HepG2 (cell line): ENCODE results near the gene ITGA7. TPM values are rescaled to one million over a fixed set of nuclear protein-coding genes. Genes with fewer than 3 reads are reported as not detected.

Experiments used
- CEBPB ChIP-seq: IDR thresholded peaks from 2 replicates; pipeline ENCODE4 v1.6.1; 2011; ENCODE audit warnings: low read depth, low read length, improper control_type of control experiment, borderline replicate concordance
- GATAD1 ChIP-seq: IDR thresholded peaks from 2 replicates; pipeline ENCODE4 v1.6.1; 2016; ENCODE audit warnings: missing genetic modification reagents, missing compliant biosample characterization
- MAZ ChIP-seq, 2 experiments: sonication (generic) in 1 of 2; formaldehyde crosslinking in 1 of 2; IDR thresholded peaks; 2 replicates each; pipeline versions ENCODE4 v1.5.0 to v1.6.1; 2012 to 2020; ENCODE audit warnings: low read depth in 2 of 2, mild to moderate bottlenecking in 2 of 2, borderline replicate concordance in 1 of 2, improper control_type of control experiment in 1 of 2, low read length in 1 of 2, missing genetic modification reagents in 1 of 2, moderate library complexity in 1 of 2
- MED13 ChIP-seq: sonication (generic); formaldehyde crosslinking; IDR thresholded peaks from 2 replicates; pipeline ENCODE4 v1.5.0; 2020; ENCODE audit warnings: missing genetic modification reagents
- MYC ChIP-seq: sonication (generic); formaldehyde crosslinking; IDR thresholded peaks from 2 replicates; pipeline ENCODE4 v1.9.0; 2021; ENCODE audit warnings: missing genetic modification reagents, borderline replicate concordance
- PCBP2 ChIP-seq: fragments of 200-400 bp; formaldehyde crosslinking; optimal IDR thresholded peaks from 2 replicates; pipeline ENCODE3; 2018; ENCODE audit warnings: low read length, low read depth; ENCODE audit not compliant: poor library complexity, severe bottlenecking
- PHB2 ChIP-seq: fragments of 450-650 bp; IDR thresholded peaks from 2 replicates; pipeline ENCODE4 v1.6.1; 2018; ENCODE audit not compliant: partially characterized antibody
- PRMT3 ChIP-seq: sonication (generic); formaldehyde crosslinking; IDR thresholded peaks from 2 replicates; pipeline ENCODE4 v1.8.1; 2022; ENCODE audit warnings: low read depth, mild to moderate bottlenecking, moderate library complexity, missing genetic modification reagents, borderline replicate concordance
- RELA ChIP-seq: sonication (generic); formaldehyde crosslinking; IDR thresholded peaks from 2 replicates; pipeline ENCODE4 v1.4.0; 2020; ENCODE audit warnings: missing genetic modification reagents
- RORA ChIP-seq: sonication (generic); formaldehyde crosslinking; IDR thresholded peaks from 2 replicates; pipeline ENCODE4 v1.5.0; 2020; ENCODE audit warnings: mild to moderate bottlenecking, missing genetic modification reagents, moderate library complexity
- TBP ChIP-seq: sonication (generic); formaldehyde crosslinking; IDR thresholded peaks from 2 replicates; pipeline ENCODE4 v1.5.0; 2020; ENCODE audit warnings: missing genetic modification reagents
- TBX2 ChIP-seq: sonication (generic); formaldehyde crosslinking; IDR thresholded peaks from 2 replicates; pipeline ENCODE4 v1.5.0; 2020; ENCODE audit warnings: missing genetic modification reagents, mild to moderate bottlenecking, borderline replicate concordance
- ZNF331 ChIP-seq: sonication (generic); formaldehyde crosslinking; IDR thresholded peaks from 2 replicates; pipeline ENCODE4 v1.4.0; 2020; ENCODE audit warnings: missing genetic modification reagents
- ZNF530 ChIP-seq: sonication (generic); formaldehyde crosslinking; IDR thresholded peaks from 2 replicates; pipeline ENCODE4 v1.5.0; 2020; ENCODE audit warnings: low read depth, mild to moderate bottlenecking, missing genetic modification reagents
- ZNF558 ChIP-seq: sonication (generic); formaldehyde crosslinking; IDR thresholded peaks from 2 replicates; pipeline ENCODE4 v1.9.0; 2022; ENCODE audit warnings: mild to moderate bottlenecking, missing genetic modification reagents, borderline replicate concordance
- ZNF644 ChIP-seq: IDR thresholded peaks from 2 replicates; pipeline ENCODE4 v1.6.1; 2016; ENCODE audit warnings: low read depth
- ZNF720 ChIP-seq: sonication (generic); formaldehyde crosslinking; IDR thresholded peaks from 2 replicates; pipeline ENCODE4 v1.4.0; 2020; ENCODE audit warnings: missing genetic modification reagents
- ZNF749 ChIP-seq: sonication (generic); formaldehyde crosslinking; IDR thresholded peaks from 2 replicates; pipeline ENCODE4 v1.8.0; 2022; ENCODE audit warnings: mild to moderate bottlenecking, missing genetic modification reagents, moderate library complexity, borderline replicate concordance
- ZNF776 ChIP-seq: sonication (generic); formaldehyde crosslinking; IDR thresholded peaks from 2 replicates; pipeline ENCODE4 v1.4.0; 2020; ENCODE audit warnings: mild to moderate bottlenecking, missing genetic modification reagents
- ZNF777 ChIP-seq: sonication (generic); formaldehyde crosslinking; IDR thresholded peaks from 2 replicates; pipeline ENCODE4 v1.4.0; 2020; ENCODE audit warnings: missing genetic modification reagents
- polyA plus RNA-seq, 8 experiments: library from polyadenylated mRNA; depleted of rRNA in 3 of 8; stranded (reverse) in 7 of 8; unstranded in 1 of 8; fragments of >200 nt; fragmentation: Illumina TruSeq in 4 of 8; extraction: Trizol in 4 of 8; gene quantifications; 2 replicates each; pipeline versions ENCODE4 v1.2.1 to v1.2.3, GENCODE V29; 2011 to 2016; ENCODE audit warnings: low read depth in 4 of 8, missing spikeins in 1 of 8, mixed read lengths in 1 of 8; ENCODE audit not compliant: insufficient read depth in 1 of 8
- total RNA-seq, 5 experiments: library from RNA; depleted of rRNA; stranded (reverse); fragments of >200 nt; fragmentation: Illumina TruSeq; extraction: Trizol; gene quantifications; 2 replicates each; pipeline ENCODE4 v1.2.3, GENCODE V29; 2016; ENCODE audit warnings: low read depth in 1 of 5
- TF ChIP-seq, protein P1 (sequence below): IDR thresholded peaks from 2 replicates; pipeline ENCODE4 v1.6.1; 2012; ENCODE audit warnings: low read length, improper control_type of control experiment
- TF ChIP-seq, protein P2 (sequence below): IDR thresholded peaks from 2 replicates; pipeline ENCODE4 v1.6.1; 2016; ENCODE audit warnings: mild to moderate bottlenecking
- TF ChIP-seq, protein P3 (sequence below): sonication (generic); formaldehyde crosslinking; IDR thresholded peaks from 2 replicates; pipeline ENCODE4 v1.8.1; 2023; ENCODE audit warnings: mild to moderate bottlenecking, inconsistent platforms, moderate library complexity, missing genetic modification reagents, borderline replicate concordance

ITGA7 gene
- total and polyA plus RNA-seq, 2 of the 13 experiments (the other 11 are each of a cell fraction or from before 2014, with no cell fraction given), result 0.65 to 0.75 TPM

DNA sequence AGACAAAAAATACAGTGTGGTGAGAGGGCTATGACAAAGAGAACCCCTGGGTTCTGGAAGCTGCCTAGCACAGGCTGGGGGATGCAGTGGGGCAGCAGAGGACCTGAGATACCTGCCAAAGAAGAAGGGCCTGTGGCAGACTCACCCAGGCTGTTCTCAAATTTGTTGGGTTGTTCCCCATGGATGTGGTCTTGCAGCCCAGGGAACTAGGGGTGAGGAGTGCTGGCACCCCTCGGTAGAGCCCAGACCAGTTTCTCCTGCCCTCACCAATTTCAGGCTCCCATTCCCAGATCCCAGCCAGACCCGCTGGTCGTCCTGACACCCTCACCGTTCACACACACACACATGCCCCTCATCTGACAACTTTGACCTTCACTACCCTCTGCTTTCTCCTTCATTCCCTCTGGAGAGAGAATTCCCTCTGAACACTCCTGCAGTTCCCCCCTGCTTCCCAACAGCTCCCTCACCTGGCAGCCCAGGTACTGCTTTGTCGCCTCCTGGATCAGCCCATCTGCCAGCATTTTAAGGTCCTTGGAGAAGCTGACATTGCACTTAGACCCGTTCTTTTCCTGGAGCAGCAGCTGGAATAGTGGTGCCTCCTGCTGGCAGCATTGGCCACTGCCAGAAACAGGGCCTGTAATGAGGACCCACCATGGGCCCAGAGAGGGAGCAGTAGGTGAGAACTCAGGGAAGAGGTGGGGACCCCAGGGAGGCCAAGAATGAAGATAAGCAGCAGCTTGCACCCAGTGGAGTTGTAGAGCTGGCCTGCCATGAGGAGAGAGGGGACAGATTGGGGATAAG is 29.3 kb upstream of the ITGA7 start (continued):
- TF ChIP-seq, protein P1, sequence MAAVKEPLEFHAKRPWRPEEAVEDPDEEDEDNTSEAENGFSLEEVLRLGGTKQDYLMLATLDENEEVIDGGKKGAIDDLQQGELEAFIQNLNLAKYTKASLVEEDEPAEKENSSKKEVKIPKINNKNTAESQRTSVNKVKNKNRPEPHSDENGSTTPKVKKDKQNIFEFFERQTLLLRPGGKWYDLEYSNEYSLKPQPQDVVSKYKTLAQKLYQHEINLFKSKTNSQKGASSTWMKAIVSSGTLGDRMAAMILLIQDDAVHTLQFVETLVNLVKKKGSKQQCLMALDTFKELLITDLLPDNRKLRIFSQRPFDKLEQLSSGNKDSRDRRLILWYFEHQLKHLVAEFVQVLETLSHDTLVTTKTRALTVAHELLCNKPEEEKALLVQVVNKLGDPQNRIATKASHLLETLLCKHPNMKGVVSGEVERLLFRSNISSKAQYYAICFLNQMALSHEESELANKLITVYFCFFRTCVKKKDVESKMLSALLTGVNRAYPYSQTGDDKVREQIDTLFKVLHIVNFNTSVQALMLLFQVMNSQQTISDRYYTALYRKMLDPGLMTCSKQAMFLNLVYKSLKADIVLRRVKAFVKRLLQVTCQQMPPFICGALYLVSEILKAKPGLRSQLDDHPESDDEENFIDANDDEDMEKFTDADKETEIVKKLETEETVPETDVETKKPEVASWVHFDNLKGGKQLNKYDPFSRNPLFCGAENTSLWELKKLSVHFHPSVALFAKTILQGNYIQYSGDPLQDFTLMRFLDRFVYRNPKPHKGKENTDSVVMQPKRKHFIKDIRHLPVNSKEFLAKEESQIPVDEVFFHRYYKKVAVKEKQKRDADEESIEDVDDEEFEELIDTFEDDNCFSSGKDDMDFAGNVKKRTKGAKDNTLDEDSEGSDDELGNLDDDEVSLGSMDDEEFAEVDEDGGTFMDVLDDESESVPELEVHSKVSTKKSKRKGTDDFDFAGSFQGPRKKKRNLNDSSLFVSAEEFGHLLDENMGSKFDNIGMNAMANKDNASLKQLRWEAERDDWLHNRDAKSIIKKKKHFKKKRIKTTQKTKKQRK, result no peak
- TF ChIP-seq ZNF558 (CRISPR knock-in tag), result no peak
- TF ChIP-seq RELA (CRISPR knock-in tag), result no peak
- TF ChIP-seq MED13 (CRISPR knock-in tag), result no peak
- no peak for TF ChIP-seq MYC
- peak; percentile 64; the same call in 1 of the 2 replicates for TF ChIP-seq ZNF331 (CRISPR knock-in tag)
- no peak for TF ChIP-seq ZNF720 (CRISPR knock-in tag)
- no peak for TF ChIP-seq TBX2 (CRISPR knock-in tag)
- no peak for TF ChIP-seq PRMT3 (CRISPR knock-in tag)
- TF ChIP-seq GATAD1 (CRISPR knock-in tag), result no peak
- TF ChIP-seq, protein P2, sequence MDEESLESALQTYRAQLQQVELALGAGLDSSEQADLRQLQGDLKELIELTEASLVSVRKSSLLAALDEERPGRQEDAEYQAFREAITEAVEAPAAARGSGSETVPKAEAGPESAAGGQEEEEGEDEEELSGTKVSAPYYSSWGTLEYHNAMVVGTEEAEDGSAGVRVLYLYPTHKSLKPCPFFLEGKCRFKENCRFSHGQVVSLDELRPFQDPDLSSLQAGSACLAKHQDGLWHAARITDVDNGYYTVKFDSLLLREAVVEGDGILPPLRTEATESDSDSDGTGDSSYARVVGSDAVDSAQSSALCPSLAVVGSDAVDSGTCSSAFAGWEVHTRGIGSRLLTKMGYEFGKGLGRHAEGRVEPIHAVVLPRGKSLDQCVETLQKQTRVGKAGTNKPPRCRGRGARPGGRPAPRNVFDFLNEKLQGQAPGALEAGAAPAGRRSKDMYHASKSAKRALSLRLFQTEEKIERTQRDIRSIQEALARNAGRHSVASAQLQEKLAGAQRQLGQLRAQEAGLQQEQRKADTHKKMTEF, result no peak
- no peak for TF ChIP-seq ZNF776 (CRISPR knock-in tag)
- no peak for TF ChIP-seq ZNF749 (CRISPR knock-in tag)
- no peak for TF ChIP-seq TBP
- TF ChIP-seq, protein P3, sequence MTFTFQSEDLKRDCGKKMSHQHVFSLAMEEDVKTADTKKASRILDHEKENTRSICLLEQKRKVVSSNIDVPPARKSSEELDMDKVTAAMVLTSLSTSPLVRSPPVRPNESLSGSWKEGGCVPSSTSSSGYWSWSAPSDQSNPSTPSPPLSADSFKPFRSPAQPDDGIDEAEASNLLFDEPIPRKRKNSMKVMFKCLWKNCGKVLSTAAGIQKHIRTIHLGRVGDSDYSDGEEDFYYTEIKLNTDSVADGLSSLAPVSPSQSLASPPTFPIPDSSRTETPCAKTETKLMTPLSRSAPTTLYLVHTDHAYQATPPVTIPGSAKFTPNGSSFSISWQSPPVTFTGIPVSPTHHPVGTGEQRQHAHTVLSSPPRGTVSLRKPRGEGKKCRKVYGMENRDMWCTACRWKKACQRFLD (CRISPR knock-in tag), result no peak
- 0 out of 2 replicates have a peak, but pooled peaks have one; percentile 30 for TF ChIP-seq ZNF644 (CRISPR knock-in tag)
- TF ChIP-seq PHB2, result no peak
- TF ChIP-seq ZNF530, result no peak
- TF ChIP-seq PCBP2, result no peak
- TF ChIP-seq ZNF777 (CRISPR knock-in tag), result no peak
- TF ChIP-seq RORA, result no peak
- no peak for TF ChIP-seq MAZ (IDR thresholded peaks at IDR 0.05; ENCODE audit: borderline replicate concordance, low read depth, low read length)
- TF ChIP-seq MAZ (CRISPR knock-in tag; IDR thresholded peaks at IDR 0.05; ENCODE audit: low read depth), result 0 out of 2 replicates have a peak, but pooled peaks have one; percentile 19
- TF ChIP-seq CEBPB, result no peak
